ENCODE measurements around the gene FGFBP2.

GRCh38 chr4:15931451-15932210, 31.3 kb downstream of the FGFBP2 start:
- TF ChIP-seq GATA3 (IDR thresholded peaks at IDR 0.05; ENCODE audit: low read depth, low read length) (no peak), GATA2 (IDR thresholded peaks at IDR 0.05; ENCODE audit: low read depth, low read length) (no peak)
